NB4 (cell line): ENCODE data around the gene CD52.
A peak's percentile ranks its signal among the peaks of the same experiment; 100 is the strongest.
"Not testable (repeated sequence)": the region's sequence is repeated elsewhere in the genome, so short reads cannot be mapped to it uniquely, and the experiment has no call there.

ENCODE experiments used
- DNase-seq: peaks from one replicate; pipeline ENCODE4 v3.0.0; 2010; ENCODE audit warnings: low read depth
- H3K4me3 ChIP-seq: one replicate; pipeline ENCODE4 v1.5.1; 2011; ENCODE audit warnings: mild to moderate bottlenecking, low read depth, low read length, moderate library complexity
- CTCF ChIP-seq: IDR thresholded peaks from one replicate; pipeline ENCODE4 v1.5.1; 2012; ENCODE audit warnings: low read depth, low read length
- MAX ChIP-seq: IDR thresholded peaks from 2 replicates; pipeline ENCODE4 v1.6.1; 2011; ENCODE audit warnings: low read depth, low read length
- MYC ChIP-seq: IDR thresholded peaks from 2 replicates; pipeline ENCODE4 v1.6.1; 2011; ENCODE audit warnings: low read depth, low read length
- POLR2A ChIP-seq: IDR thresholded peaks from 2 replicates; pipeline ENCODE4 v1.6.1; 2011; ENCODE audit warnings: mild to moderate bottlenecking; ENCODE audit not compliant: insufficient read length; ENCODE audit errors: extremely low read depth

CD52 gene

GRCh38 chr1:26291939-26292338, 25.8 kb upstream of the CD52 start:
- TF ChIP-seq MYC (no peak), MAX (no peak), POLR2A (no peak)
- H3K4me3 ChIP-seq, result no peak overlapping the region
- DNase-seq, result no peak

- peak; percentile 28 for DNase-seq
- not testable (repeated sequence) for H3K4me3 ChIP-seq
These were observed 25.0 kb upstream of the CD52 start for GRCh38 chr1:26292735-26293134.

GRCh38 chr1:26293911-26294463, 23.8 kb upstream of the CD52 start:
- no peak for TF ChIP-seq MAX
- TF ChIP-seq MYC, result no peak
- TF ChIP-seq CTCF, result no peak
- no peak for TF ChIP-seq POLR2A
- DNase-seq, result no peak

GRCh38 chr1:26295194-26296138, 22.3 kb upstream of the CD52 start:
- TF ChIP-seq MYC, result no peak
- no peak for TF ChIP-seq POLR2A
- TF ChIP-seq CTCF, result no peak
- no peak for TF ChIP-seq MAX
- DNase-seq, result no peak
- H3K4me3 ChIP-seq, result no peak overlapping the region

More at GRCh38 chr1:26293911-26294463, 23.8 kb upstream of the CD52 start:
- no peak overlapping the region for H3K4me3 ChIP-seq

GRCh38 chr1:26296340-26297056, 21.3 kb upstream of the CD52 start:
- no peak for TF ChIP-seq MAX
- TF ChIP-seq POLR2A, result no peak
- no peak for TF ChIP-seq MYC
- TF ChIP-seq CTCF, result no peak
- DNase-seq, result no peak
- H3K4me3 ChIP-seq, result no peak overlapping the region

GRCh38 chr1:26297057-26297790, 20.5 kb upstream of the CD52 start:
- TF ChIP-seq MYC (no peak), CTCF (no peak), POLR2A (no peak), MAX (no peak)
- no peak overlapping the region for H3K4me3 ChIP-seq
- DNase-seq, result no peak
